HG03066 (cell line): ENCODE results near the gene PEX10.

ENCODE experiments used
- ATAC-seq: cut with Tn5 transposase; IDR thresholded peaks from one replicate; pipeline ENCODE4 v1.9.1; 2021; ENCODE audit warnings: low read depth; ENCODE audit not compliant: unreplicated experiment

The PEX10 gene

DNA sequence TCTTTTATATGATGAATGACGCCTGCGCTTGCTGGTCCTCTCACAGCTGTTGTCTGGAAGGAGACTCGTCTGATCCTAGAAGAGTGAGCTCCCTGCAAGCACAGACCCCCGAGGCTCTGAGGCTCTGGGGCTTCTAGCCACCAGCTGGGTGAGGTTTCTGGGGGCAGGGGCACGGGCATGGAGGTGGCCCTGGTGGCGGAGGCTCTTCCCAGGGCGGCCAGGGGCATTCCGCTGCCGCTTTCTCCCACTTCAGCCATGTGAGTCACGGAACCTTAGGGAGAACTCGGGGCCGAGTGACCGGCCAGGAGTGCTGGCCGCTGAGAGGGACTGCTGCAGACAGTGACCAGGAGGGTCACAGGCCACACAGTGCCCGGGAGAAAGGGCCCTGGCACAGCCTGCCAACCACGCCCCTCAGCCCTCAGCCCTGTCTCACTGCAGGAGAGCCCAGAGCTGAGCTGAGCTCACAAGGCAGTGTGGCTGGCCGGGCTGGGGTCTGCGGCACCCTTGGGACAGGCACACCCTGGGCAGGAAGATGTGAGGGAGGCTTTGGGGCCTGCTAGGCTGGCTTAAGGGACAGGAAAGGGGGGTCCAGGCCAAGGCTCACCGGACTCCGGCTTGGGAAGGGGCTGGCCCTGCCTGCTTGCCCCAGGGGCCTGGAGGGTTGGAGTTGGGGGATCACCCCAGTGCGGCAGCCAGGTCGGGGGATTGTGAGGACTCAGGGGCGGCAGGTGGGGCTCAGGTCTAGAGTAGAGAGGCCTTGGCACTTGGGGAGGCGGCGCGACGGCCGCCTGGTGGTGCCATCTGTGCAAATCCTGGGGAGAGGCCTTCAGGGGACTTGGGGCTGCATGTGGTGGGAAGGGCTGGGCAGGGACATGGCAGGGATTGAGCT, 56.7 kb downstream of the PEX10 start:
- ATAC-seq = no peak

GRCh38 chr1:2354511-2355372, 57.6 kb downstream of the PEX10 start:
- ATAC-seq = no peak
